A549 (cell line): ENCODE measurements around the gene SLCO4A1.

ENCODE experiments used
- CEBPB ChIP-seq, 2 experiments: fragments of >200 bp in 1 of 2; sonication (Bioruptor Twin) in 1 of 2; formaldehyde crosslinking in 1 of 2; IDR thresholded peaks; 2 replicates each; pipeline ENCODE4 v1.6.1; 2012 to 2016
- CTCF ChIP-seq: fragments of >200 bp; sonication (Bioruptor Twin); formaldehyde crosslinking; IDR thresholded peaks from 3 replicates; pipeline ENCODE4 v1.5.1; 2016
- EP300 ChIP-seq, 2 experiments: fragments of >200 bp; sonication (Bioruptor Twin); formaldehyde crosslinking; IDR thresholded peaks; 2 replicates in 1 of 2; 3 replicates in 1 of 2; pipeline ENCODE4 v1.6.1; 2016 to 2017
- POLR2A ChIP-seq: IDR thresholded peaks from 2 replicates; pipeline ENCODE4 v1.6.1; 2012; ENCODE audit warnings: mild to moderate bottlenecking, low read length

- TF ChIP-seq CTCF, result no peak
- TF ChIP-seq EP300 (IDR thresholded peaks at IDR 0.05), result no peak
- TF ChIP-seq CEBPB (IDR thresholded peaks at IDR 0.05), result no peak
- no peak for TF ChIP-seq POLR2A
Observed at GRCh38 chr20:62652041-62652893, 10.0 kb downstream of the SLCO4A1 start.
